ENCODE data around the gene TMEM72. TPM values are rescaled to one million over a fixed set of nuclear protein-coding genes. Genes with fewer than 3 reads are reported as not detected.

TMEM72 gene
- total RNA-seq, 1 donor from 2014 or later = not detected

- H3K4me3 Mint-ChIP-seq (ENCODE audit: unreplicated experiment) = peak overlapping the region; percentile 85
- Histone ChIP-seq H2AFZ (ENCODE audit: low read depth, low read length) (no peak overlapping the region), H3K27ac (ENCODE audit: low read depth, low read length) (peak overlapping the region; percentile 40), H3K4me3 (ENCODE audit: insufficient read depth, low read depth, low read length) (peak overlapping the region; percentile 51), H3K79me2 (ENCODE audit: insufficient read depth, low read length) (no peaks in the 10 kb centered on the region), H3K27me3 (ENCODE audit: insufficient read depth, low read length) (no peaks in the 10 kb centered on the region), H3K4me1 (ENCODE audit: insufficient read depth, low read length) (peaks cover 72% of the 10 kb centered on the region), H3K9ac (ENCODE audit: low read length) (peak overlapping the region; percentile 62), H4K20me1 (ENCODE audit: insufficient read depth, low read length) (no peaks in the 10 kb centered on the region), H3K9me3 (ENCODE audit: insufficient read depth, low read depth, low read length) (no peaks in the 10 kb centered on the region), H3K36me3 (ENCODE audit: insufficient read depth, low read length) (no peaks in the 10 kb centered on the region), H3K4me2 (ENCODE audit: low read length) (peak overlapping the region; percentile 85)
- no peaks in the 10 kb centered on the region for H3K36me3 Mint-ChIP-seq (ENCODE audit: low read depth, unreplicated experiment)
- FAIRE-seq (no peak), DNase-seq (ENCODE audit: low read depth) (no peak)
- peaks cover 70% of the 10 kb centered on the region for H3K4me1 Mint-ChIP-seq (ENCODE audit: low read depth, unreplicated experiment)
- no peak for TF ChIP-seq EZH2 (IDR thresholded peaks at IDR 0.05; ENCODE audit: insufficient read depth, low read length)
- H3K27me3 Mint-ChIP-seq (ENCODE audit: low read depth, unreplicated experiment) = no peaks in the 10 kb centered on the region
- H3K27ac Mint-ChIP-seq (ENCODE audit: unreplicated experiment) = peak overlapping the region; percentile 84
- peaks cover 2% of the 10 kb centered on the region for H3K9me3 Mint-ChIP-seq (ENCODE audit: unreplicated experiment)
These were observed 67.1 kb downstream of the TMEM72 start for GRCh38 chr10:44978213-44978569.

GRCh38 chr10:44978570-44979280 lies 67.6 kb downstream of the TMEM72 start, which contains the start of gene DEPP1:
Gene DEPP1 (minus strand): TSS chr10:44978809. CDS start chr10:44978030, 779 bp downstream.
- no peak for TF ChIP-seq EZH2 (IDR thresholded peaks at IDR 0.05; ENCODE audit: insufficient read depth, low read length)
- Histone ChIP-seq H3K4me1 (ENCODE audit: insufficient read depth, low read length) (peaks cover 72% of the 10 kb centered on the region), H2AFZ (ENCODE audit: low read depth, low read length) (peak within 1 kb of the TSS; percentile 79), H3K27ac (ENCODE audit: low read depth, low read length) (peak within 1 kb of the TSS; percentile 62), H3K79me2 (ENCODE audit: insufficient read depth, low read length) (no peaks in the 10 kb centered on the region), H4K20me1 (ENCODE audit: insufficient read depth, low read length) (no peaks in the 10 kb centered on the region), H3K36me3 (ENCODE audit: insufficient read depth, low read length) (no peaks in the 10 kb centered on the region), H3K9me3 (ENCODE audit: insufficient read depth, low read depth, low read length) (no peaks in the 10 kb centered on the region), H3K27me3 (ENCODE audit: insufficient read depth, low read length) (no peaks in the 10 kb centered on the region), H3K4me3 (ENCODE audit: insufficient read depth, low read depth, low read length) (peak within 1 kb of the TSS; percentile 51), H3K4me2 (ENCODE audit: low read length) (peak within 1 kb of the TSS; percentile 85), H3K9ac (ENCODE audit: low read length) (peak within 1 kb of the TSS; percentile 62)
- H3K27me3 Mint-ChIP-seq (ENCODE audit: low read depth, unreplicated experiment) = no peaks in the 10 kb centered on the region
- peak within 1 kb of the TSS; percentile 85 for H3K4me3 Mint-ChIP-seq (ENCODE audit: unreplicated experiment)
- no peaks in the 10 kb centered on the region for H3K36me3 Mint-ChIP-seq (ENCODE audit: low read depth, unreplicated experiment)
- H3K4me1 Mint-ChIP-seq (ENCODE audit: low read depth, unreplicated experiment) = peaks cover 70% of the 10 kb centered on the region
- DNase-seq (ENCODE audit: low read depth) = peak; percentile 88
- H3K9me3 Mint-ChIP-seq (ENCODE audit: unreplicated experiment) = peaks cover 2% of the 10 kb centered on the region
- H3K27ac Mint-ChIP-seq (ENCODE audit: unreplicated experiment) = peak within 1 kb of the TSS; percentile 84
- FAIRE-seq = no peak

GRCh38 chr10:44979281-44980191 lies 68.4 kb downstream of the TMEM72 start:
- FAIRE-seq (no peak), DNase-seq (ENCODE audit: low read depth) (no peak)
- Mint-ChIP-seq H3K36me3 (ENCODE audit: low read depth, unreplicated experiment) (peaks cover under 1% of the 10 kb centered on the region), H3K27ac (ENCODE audit: unreplicated experiment) (peak overlapping the region; percentile 84), H3K9me3 (ENCODE audit: unreplicated experiment) (peaks cover 2% of the 10 kb centered on the region), H3K4me1 (ENCODE audit: low read depth, unreplicated experiment) (peaks cover 64% of the 10 kb centered on the region), H3K27me3 (ENCODE audit: low read depth, unreplicated experiment) (no peaks in the 10 kb centered on the region), H3K4me3 (ENCODE audit: unreplicated experiment) (no peak overlapping the region)
- peaks cover 65% of the 10 kb centered on the region for H3K4me1 ChIP-seq (ENCODE audit: insufficient read depth, low read length)
- peak overlapping the region; percentile 79 for H2AFZ ChIP-seq (ENCODE audit: low read depth, low read length)
- no peaks in the 10 kb centered on the region for H3K9me3 ChIP-seq (ENCODE audit: insufficient read depth, low read depth, low read length)
- peak overlapping the region; percentile 62 for H3K9ac ChIP-seq (ENCODE audit: low read length)
- H3K27ac ChIP-seq (ENCODE audit: low read depth, low read length) = peak overlapping the region; percentile 90
- no peaks in the 10 kb centered on the region for H4K20me1 ChIP-seq (ENCODE audit: insufficient read depth, low read length)
- no peak for TF ChIP-seq CTCF (IDR thresholded peaks at IDR 0.05; ENCODE audit: insufficient read depth, low read depth, low read length)
- TF ChIP-seq EZH2 (IDR thresholded peaks at IDR 0.05; ENCODE audit: insufficient read depth, low read length) = no peak
- no peaks in the 10 kb centered on the region for H3K27me3 ChIP-seq (ENCODE audit: insufficient read depth, low read length)
- peak overlapping the region; percentile 85 for H3K4me2 ChIP-seq (ENCODE audit: low read length)
- no peaks in the 10 kb centered on the region for H3K79me2 ChIP-seq (ENCODE audit: insufficient read depth, low read length)
- H3K36me3 ChIP-seq (ENCODE audit: insufficient read depth, low read length) = no peaks in the 10 kb centered on the region
- no peak overlapping the region for H3K4me3 ChIP-seq (ENCODE audit: insufficient read depth, low read depth, low read length)
